HG02642 (cell line): ENCODE results near the gene SLF2.

Source experiments
- ATAC-seq: cut with Tn5 transposase; IDR thresholded peaks from one replicate; pipeline ENCODE4 v1.9.1; 2021; ENCODE audit warnings: mild to moderate bottlenecking; ENCODE audit not compliant: unreplicated experiment, poor library complexity

Gene SLF2

DNA sequence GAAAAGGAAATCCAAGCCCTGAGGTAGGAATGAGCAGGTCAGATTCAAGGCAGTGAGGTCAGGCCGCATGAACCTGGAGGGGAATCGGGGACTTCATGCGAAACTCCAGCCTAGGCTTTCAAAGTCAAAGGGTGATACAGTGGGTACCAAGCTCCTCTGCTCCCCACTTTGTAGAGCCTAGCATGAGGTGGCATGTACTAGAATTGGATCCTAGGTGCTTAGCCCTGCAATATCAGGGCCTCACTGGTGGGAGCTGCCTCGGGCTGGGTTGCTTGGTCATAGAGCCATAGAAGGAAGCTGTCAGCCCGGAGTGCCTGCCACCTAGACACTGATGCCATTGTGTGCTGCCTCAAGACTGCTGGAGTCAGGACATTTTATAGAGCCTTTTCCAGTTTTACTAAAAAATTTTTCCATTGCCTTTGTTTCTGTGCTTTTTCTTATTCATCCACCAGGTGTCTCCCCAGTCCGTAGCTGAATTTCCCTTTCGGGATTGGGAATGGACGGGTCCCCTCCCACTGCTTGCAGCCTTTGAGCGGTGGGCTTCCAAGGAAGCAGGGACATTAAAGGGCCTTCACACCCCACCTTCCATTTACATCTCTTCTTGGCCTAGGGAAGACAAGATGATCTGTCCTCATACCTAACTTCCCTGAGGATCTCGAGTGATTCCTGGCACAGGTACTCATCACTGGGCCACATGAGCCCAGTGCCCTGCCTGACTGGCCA is 81.4 kb downstream of the SLF2 start:
- no peak for ATAC-seq

DNA sequence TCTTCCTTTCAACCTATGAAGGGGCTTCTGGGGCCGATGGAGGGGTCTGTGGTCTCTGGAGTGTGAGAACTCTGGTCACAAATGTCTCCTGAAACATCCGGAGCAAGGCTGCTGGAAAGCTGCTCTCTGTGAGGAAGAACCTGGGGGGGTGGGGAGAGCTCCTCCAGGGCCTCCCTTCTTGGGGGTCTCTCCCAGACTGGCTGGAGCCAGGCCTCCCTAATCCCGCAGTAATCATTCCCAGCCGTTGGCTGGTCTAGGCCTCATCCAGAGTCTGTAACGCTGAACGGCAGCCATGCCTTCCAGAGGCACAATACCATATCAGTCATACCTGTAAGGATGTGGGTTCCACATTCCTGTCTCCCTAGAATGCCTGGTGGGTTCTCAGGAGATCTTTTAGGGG is 82.4 kb downstream of the SLF2 start:
- ATAC-seq, result no peak

DNA sequence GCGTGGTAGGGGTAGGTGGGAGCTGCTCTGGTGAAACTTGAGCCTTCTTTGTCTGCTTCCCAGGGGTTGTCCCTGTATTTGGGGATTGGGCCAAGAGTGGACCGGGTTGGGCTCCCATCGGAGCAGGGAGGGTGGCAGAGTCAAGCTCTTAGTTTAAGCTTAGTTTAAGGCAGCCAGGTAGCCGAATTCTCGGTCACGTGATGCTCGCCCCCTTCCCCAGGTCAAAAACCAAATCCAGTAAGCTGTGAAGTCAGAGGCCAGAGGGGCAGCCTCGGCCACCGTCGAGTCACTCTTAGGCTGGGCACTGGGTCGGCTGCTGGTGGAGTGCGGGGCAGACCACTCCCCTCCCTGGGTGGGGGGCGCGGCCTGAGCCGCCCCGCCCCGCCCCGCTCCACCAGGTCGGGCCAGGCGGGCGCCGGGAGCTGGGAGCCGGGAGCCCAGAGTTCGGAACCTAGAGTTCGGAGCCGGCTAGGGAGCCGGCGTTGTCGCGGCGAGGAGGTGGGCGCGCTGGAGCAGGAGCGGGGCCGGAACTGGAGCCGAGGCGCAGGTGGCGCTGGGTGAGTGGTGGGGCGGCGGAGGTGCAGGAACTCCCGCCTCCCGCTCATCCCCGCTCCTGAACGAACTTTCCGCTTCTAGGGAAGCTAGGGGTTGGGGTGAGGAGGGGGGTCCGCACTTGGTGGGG is 84.1 kb downstream of the SLF2 start:
- ATAC-seq, result peak; percentile 24

- ATAC-seq, result peak; percentile 32
Measured at GRCh38 chr10:100997360-100998182, 84.8 kb downstream of the SLF2 start.

- ATAC-seq, result peak; percentile 25
Measured at GRCh38 chr10:100998183-100998990, 85.6 kb downstream of the SLF2 start.

DNA sequence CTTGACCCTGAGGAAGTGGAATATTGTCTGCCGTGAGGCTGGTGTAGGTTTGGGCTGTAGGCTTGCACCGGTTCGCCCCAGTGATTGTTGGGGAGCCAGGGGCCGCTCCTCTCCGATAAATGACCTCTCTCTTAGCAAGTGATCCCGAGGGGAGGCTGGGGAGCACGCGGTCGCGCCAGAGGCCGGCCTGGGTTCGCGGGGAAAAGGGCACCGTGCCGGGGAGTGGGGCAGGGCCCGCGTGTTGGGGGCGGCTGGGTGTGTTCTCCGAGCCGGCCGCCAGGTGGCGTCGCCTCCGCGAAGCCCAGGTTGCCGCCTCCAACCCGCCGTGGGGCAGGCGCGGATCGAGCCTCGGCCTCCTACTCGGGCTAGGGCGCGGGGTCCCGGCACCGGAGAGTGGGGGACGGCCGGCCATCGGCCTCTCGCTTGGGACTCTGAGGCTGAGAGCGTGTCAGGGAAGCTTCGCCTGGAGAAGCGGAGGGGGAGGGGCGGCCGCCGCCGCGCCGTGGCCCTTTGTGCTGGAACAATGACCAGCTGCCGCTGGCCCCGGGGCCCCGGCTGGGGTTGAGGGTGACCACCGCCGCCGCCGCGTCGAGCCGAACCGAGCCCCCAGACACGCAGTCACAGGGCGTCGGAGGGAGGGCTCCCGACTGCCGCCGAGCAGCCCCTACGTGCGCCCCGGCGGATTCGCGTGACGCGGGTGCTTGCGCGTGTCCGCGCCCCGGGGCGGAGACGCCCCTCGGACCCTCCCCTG is 86.4 kb downstream of the SLF2 start:
- ATAC-seq, result peak; percentile 54

DNA sequence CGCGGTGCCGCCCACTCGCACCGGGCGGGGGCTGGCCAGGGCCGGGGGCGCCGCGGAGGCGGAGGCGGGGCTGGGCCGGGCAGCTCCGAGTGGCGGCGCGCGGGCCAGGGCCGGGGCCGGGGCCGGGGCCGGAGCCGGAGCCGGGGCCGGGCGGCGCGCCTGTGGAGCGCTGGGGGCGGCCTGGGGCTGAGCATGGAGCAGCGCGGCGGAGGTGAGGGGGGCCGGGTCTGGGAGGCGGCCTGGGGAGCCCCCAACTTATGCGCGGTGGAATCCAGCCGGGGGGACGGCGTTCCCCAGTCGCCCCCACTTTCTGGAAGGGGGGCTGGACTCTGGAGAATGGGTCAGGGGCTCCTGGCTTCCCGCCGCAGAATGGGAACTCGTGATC is 87.0 kb downstream of the SLF2 start, which contains the start of gene LZTS2:
Gene LZTS2 (plus strand): TSS at position 67 of the 385 bp plus-strand sequence. CDS start 2,731 bp downstream, outside the sequence.
- no peak for ATAC-seq

GRCh38 chr10:101000127-101000914 is 87.6 kb downstream of the SLF2 start:
- ATAC-seq, result no peak

GRCh38 chr10:101000915-101001658 is 88.3 kb downstream of the SLF2 start:
- no peak for ATAC-seq

- no peak for ATAC-seq
Measured at GRCh38 chr10:101001659-101002035, 88.9 kb downstream of the SLF2 start.

DNA sequence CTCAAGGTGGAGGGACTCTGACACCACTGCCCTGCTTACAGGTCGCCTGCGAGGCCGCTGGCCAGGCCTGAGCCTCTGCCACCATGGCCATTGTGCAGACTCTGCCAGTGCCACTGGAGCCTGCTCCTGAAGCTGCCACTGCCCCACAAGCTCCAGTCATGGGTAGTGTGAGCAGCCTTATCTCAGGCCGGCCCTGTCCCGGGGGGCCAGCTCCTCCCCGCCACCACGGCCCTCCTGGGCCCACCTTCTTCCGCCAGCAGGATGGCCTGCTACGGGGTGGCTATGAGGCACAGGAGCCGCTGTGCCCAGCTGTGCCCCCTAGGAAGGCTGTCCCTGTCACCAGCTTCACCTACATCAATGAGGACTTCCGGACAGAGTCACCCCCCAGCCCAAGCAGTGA is 89.7 kb downstream of the SLF2 start:
- no peak for ATAC-seq

GRCh38 chr10:101003639-101004206 is 91.0 kb downstream of the SLF2 start:
- ATAC-seq, result no peak

- no peak for ATAC-seq
Measured at GRCh38 chr10:101005361-101005760, 92.6 kb downstream of the SLF2 start.

- ATAC-seq, result no peak
Measured at GRCh38 chr10:101005869-101006567, 93.3 kb downstream of the SLF2 start.

DNA sequence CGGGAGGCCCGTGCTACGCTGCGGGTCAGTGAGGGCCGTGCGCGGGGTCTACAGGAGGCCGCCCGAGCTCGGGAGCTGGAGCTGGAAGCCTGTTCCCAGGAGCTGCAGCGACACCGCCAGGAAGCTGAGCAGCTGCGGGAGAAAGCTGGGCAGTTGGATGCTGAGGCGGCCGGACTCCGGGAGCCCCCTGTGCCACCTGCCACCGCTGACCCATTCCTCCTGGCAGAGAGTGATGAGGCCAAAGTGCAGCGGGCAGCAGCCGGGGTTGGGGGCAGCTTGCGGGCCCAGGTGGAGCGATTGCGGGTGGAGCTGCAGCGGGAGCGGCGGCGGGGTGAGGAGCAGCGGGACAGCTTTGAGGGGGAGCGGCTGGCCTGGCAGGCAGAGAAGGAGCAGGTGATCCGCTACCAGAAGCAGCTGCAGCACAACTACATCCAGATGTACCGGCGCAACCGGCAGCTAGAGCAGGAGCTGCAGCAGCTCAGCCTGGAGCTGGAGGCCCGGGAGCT is 93.9 kb downstream of the SLF2 start:
- ATAC-seq, result no peak

GRCh38 chr10:101007099-101007711 is 94.4 kb downstream of the SLF2 start:
- ATAC-seq, result no peak
